Left ventricle myocardium inferior (tissue), 1 donor: ENCODE measurements around the gene PRDM16. TPM values are rescaled to one million over a fixed set of nuclear protein-coding genes. Genes with fewer than 3 reads are reported as not detected.

Experiments
- DNase-seq: peaks from one replicate; pipeline ENCODE4 v3.0.0-alpha.2; 2020
- H3K27ac ChIP-seq: fragments of 200-600 bp; replicated peaks from 2 replicates; pipeline ENCODE4 v1.8.0; 2021
- H3K27me3 ChIP-seq: fragments of 200-600 bp; 2 replicates; pipeline ENCODE4 v1.8.0; 2021; ENCODE audit warnings: low read depth
- H3K36me3 ChIP-seq: fragments of 200-600 bp; 2 replicates; pipeline ENCODE4 v1.8.0; 2021
- H3K4me1 ChIP-seq: fragments of 200-600 bp; 2 replicates; pipeline ENCODE4 v1.8.0; 2021
- H3K4me3 ChIP-seq: fragments of 200-600 bp; 2 replicates; pipeline ENCODE4 v1.8.0; 2021; ENCODE audit warnings: mild to moderate bottlenecking, moderate library complexity
- H3K9me3 ChIP-seq: fragments of 200-600 bp; replicated peaks from 2 replicates; pipeline ENCODE4 v1.8.0; 2021
- CTCF ChIP-seq: fragments of 200-600 bp; IDR thresholded peaks from 2 replicates; pipeline ENCODE4 v1.8.0; 2021; ENCODE audit warnings: antibody characterized with exemption, mild to moderate bottlenecking, borderline replicate concordance
- intact Hi-C: fragments of 100-400 bp; cut with micrococcal nuclease; formaldehyde crosslinking; loops from one replicate; pipeline ENCODE4 v1.11.0; 2022
- total RNA-seq: library from RNA; stranded (reverse); fragmentation: NEBNext Ultra II Directional; extraction: Animal tissue kit (Norgen Biotek cat#: 25700); gene quantifications from one replicate; pipeline ENCODE4 v1.2.1, GENCODE V29; 2021
- donor health status: DM: no; HTN: yes; CAD: no; lungs with severe emphysema.

The PRDM16 gene
- total RNA-seq, 1 donor from 2014 or later = 16.6 TPM

- Histone ChIP-seq H3K4me1 (no peaks in the 10 kb centered on the region), H3K27ac (no peak overlapping the region), H3K9me3 (peaks cover 3% of the 10 kb centered on the region), H3K4me3 (no peak overlapping the region), H3K36me3 (no peaks in the 10 kb centered on the region), H3K27me3 (peaks cover 37% of the 10 kb centered on the region)
- intact Hi-C loops = no loop called here
- no peak for TF ChIP-seq CTCF
- DNase-seq = no peak
Measured at GRCh38 chr1:3052501-3052900, 16.5 kb upstream of the PRDM16 start.

- peaks cover 2% of the 10 kb centered on the region for H3K9me3 ChIP-seq
- no peak overlapping the region for H3K27ac ChIP-seq
- H3K4me1 ChIP-seq = no peaks in the 10 kb centered on the region
- DNase-seq = no peak
- H3K36me3 ChIP-seq = no peaks in the 10 kb centered on the region
- H3K4me3 ChIP-seq = no peak overlapping the region
- TF ChIP-seq CTCF = no peak
- intact Hi-C loops = no loop called here
- H3K27me3 ChIP-seq = peaks cover 37% of the 10 kb centered on the region
Measured at GRCh38 chr1:3053366-3053980, 15.5 kb upstream of the PRDM16 start.

- Histone ChIP-seq H3K9me3 (no peaks in the 10 kb centered on the region), H3K4me3 (no peak overlapping the region), H3K27me3 (peaks cover 32% of the 10 kb centered on the region), H3K27ac (no peak overlapping the region), H3K4me1 (no peaks in the 10 kb centered on the region), H3K36me3 (no peaks in the 10 kb centered on the region)
- no peak for DNase-seq
- no peak for TF ChIP-seq CTCF
- intact Hi-C loops = no loop called here
Measured at GRCh38 chr1:3053986-3054385, 15.0 kb upstream of the PRDM16 start.

GRCh38 chr1:3054474-3054873, 14.5 kb upstream of the PRDM16 start:
- TF ChIP-seq CTCF = no peak
- DNase-seq = peak; percentile 5
- H3K4me3 ChIP-seq = no peak overlapping the region
- intact Hi-C loops = no loop called here
- H3K9me3 ChIP-seq = no peaks in the 10 kb centered on the region
- no peaks in the 10 kb centered on the region for H3K36me3 ChIP-seq
- peaks cover 29% of the 10 kb centered on the region for H3K27me3 ChIP-seq
- no peaks in the 10 kb centered on the region for H3K4me1 ChIP-seq
- H3K27ac ChIP-seq = no peak overlapping the region

GRCh38 chr1:3055051-3055450, 14.0 kb upstream of the PRDM16 start:
- no peak for TF ChIP-seq CTCF
- intact Hi-C loops = no loop called here
- Histone ChIP-seq H3K4me1 (no peaks in the 10 kb centered on the region), H3K9me3 (no peaks in the 10 kb centered on the region), H3K4me3 (no peak overlapping the region), H3K36me3 (no peaks in the 10 kb centered on the region), H3K27me3 (peaks cover 29% of the 10 kb centered on the region), H3K27ac (no peak overlapping the region)
- DNase-seq = no peak
